ENCODE data around the gene INO80E.

The INO80E gene

GRCh38 chr16:29963021-29963743, 32.9 kb upstream of the INO80E start:
- H3K4me3 ChIP-seq (ENCODE audit: low read length): peak overlapping the region; percentile 73
- H3K4me1 ChIP-seq (ENCODE audit: control insufficient read depth, insufficient read depth, low read length): peaks cover 6% of the 10 kb centered on the region
- no peak overlapping the region for H3K9ac ChIP-seq (ENCODE audit: low read length)
- H3K27me3 ChIP-seq (ENCODE audit: control insufficient read depth, insufficient read depth, low read length): no peaks in the 10 kb centered on the region
- H3K27ac ChIP-seq (ENCODE audit: low read depth, low read length): peak overlapping the region; percentile 80
- peaks cover 4% of the 10 kb centered on the region for H3K36me3 ChIP-seq (ENCODE audit: control insufficient read depth, insufficient read depth, low read length)

DNA sequence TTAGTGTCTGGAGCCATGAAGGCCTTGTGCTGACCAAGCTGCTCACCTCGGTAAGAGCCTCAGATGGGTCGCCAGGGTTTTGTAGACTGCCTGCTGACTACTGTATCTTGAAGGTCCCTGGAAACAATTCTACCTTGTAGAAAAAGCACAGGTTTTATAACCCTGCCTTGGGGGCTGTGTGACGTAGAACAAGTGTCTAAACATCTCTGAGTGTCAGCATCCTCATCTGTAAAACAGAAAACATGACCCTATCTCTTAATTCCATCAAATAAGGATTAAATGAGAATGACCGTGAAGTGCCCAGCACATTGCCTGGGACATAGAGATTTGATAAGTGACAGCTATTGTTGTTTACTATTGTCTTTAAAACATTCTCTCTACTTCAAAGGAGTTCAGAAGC, 27.8 kb upstream of the INO80E start:
- H3K27me3 ChIP-seq (ENCODE audit: control insufficient read depth, insufficient read depth, low read length): no peaks in the 10 kb centered on the region
- no peak overlapping the region for H3K9ac ChIP-seq (ENCODE audit: low read length)
- H3K4me1 ChIP-seq (ENCODE audit: control insufficient read depth, insufficient read depth, low read length): no peaks in the 10 kb centered on the region
- peaks cover 12% of the 10 kb centered on the region for H3K36me3 ChIP-seq (ENCODE audit: control insufficient read depth, insufficient read depth, low read length)
- H3K27ac ChIP-seq (ENCODE audit: low read depth, low read length): no peak overlapping the region
- H3K4me3 ChIP-seq (ENCODE audit: low read length): no peak overlapping the region

- Histone ChIP-seq H3K9ac (ENCODE audit: low read length) (no peak overlapping the region), H3K27me3 (ENCODE audit: control insufficient read depth, insufficient read depth, low read length) (no peaks in the 10 kb centered on the region), H3K4me1 (ENCODE audit: control insufficient read depth, insufficient read depth, low read length) (peaks cover 8% of the 10 kb centered on the region), H3K36me3 (ENCODE audit: control insufficient read depth, insufficient read depth, low read length) (peaks cover 12% of the 10 kb centered on the region), H3K4me3 (ENCODE audit: low read length) (no peak overlapping the region), H3K27ac (ENCODE audit: low read depth, low read length) (no peak overlapping the region)
These were observed 24.7 kb upstream of the INO80E start for GRCh38 chr16:29971304-29971703.

DNA sequence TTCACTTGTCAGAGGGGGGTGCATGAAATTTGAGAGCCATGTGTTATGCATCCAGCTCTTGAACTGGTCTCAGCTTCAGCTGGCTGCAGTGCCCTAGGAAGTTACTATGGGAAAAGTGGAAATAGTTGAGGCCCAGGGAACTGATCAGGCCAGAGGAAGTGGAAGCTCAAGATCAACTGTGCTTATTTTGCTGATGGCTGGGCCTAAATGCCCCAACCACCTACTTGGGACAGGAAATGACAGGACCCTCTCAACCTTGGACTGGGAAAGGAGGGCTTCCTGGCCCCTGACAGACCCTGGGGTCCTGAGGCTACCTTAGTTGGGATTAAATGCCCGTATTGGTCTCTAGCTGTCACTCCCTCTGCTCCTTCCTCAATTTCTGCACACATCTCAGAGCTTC, 23.5 kb upstream of the INO80E start:
- Histone ChIP-seq H3K36me3 (ENCODE audit: control insufficient read depth, insufficient read depth, low read length) (peaks cover 12% of the 10 kb centered on the region), H3K27me3 (ENCODE audit: control insufficient read depth, insufficient read depth, low read length) (no peaks in the 10 kb centered on the region), H3K27ac (ENCODE audit: low read depth, low read length) (no peak overlapping the region), H3K9ac (ENCODE audit: low read length) (no peak overlapping the region), H3K4me3 (ENCODE audit: low read length) (no peak overlapping the region), H3K4me1 (ENCODE audit: control insufficient read depth, insufficient read depth, low read length) (peaks cover 8% of the 10 kb centered on the region)

GRCh38 chr16:29972992-29973383, 23.1 kb upstream of the INO80E start:
- Histone ChIP-seq H3K4me1 (ENCODE audit: control insufficient read depth, insufficient read depth, low read length) (peaks cover 8% of the 10 kb centered on the region), H3K9ac (ENCODE audit: low read length) (no peak overlapping the region), H3K27me3 (ENCODE audit: control insufficient read depth, insufficient read depth, low read length) (no peaks in the 10 kb centered on the region), H3K27ac (ENCODE audit: low read depth, low read length) (no peak overlapping the region), H3K4me3 (ENCODE audit: low read length) (peak overlapping the region; percentile 29), H3K36me3 (ENCODE audit: control insufficient read depth, insufficient read depth, low read length) (peaks cover 13% of the 10 kb centered on the region)

DNA sequence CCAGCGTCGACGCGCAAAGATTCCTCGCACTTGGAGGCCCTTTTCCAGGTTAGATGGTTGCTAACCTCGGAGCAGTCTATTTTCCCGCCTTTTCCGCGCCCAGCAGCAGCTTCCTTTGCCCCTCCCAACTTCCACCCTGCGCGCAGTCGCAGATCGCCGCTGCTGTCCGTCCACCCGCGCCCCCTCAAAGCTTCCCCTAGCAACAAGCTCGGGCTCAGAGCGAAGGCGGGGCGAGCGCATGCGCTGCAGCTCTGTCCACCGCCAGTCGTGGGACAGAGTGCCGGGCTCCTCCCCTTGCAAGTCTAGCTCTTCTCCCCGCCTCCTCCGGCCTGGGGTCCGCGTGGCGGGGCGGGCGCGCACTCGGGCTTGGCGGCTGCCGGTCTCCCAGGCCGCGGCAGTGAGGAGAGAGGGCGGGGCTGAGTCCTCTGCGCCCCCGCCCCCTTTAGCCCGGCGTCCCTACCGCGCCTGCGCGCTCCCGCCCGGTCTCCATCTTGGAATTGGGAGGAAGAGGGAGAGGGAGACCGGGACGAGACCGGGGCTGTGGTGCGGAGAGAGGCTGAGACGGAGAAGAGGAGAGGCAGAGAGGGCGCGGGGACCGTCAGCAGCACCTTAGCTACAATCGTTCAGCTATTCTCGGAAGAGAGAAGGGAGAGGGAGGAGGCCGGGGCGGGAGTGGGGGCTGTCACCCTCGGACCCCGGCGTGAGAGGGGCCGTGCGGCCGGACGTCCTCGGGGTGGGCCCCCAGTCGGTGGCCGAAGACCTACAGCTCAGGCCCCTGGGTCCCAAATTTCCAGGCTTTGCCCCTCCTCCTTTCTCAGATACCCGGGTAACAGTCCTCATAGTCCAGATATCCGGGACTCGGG, 22.4 kb upstream of the INO80E start, which contains the start of gene TAOK2:
TSS of gene TAOK2 (plus strand) at position 485 of the 863 bp plus-strand sequence. CDS start 3,905 bp downstream, outside the sequence.
- H3K27ac ChIP-seq (ENCODE audit: low read depth, low read length): peak within 1 kb of the TSS; percentile 90
- peak within 1 kb of the TSS; percentile 72 for H3K9ac ChIP-seq (ENCODE audit: low read length)
- peaks cover 8% of the 10 kb centered on the region for H3K4me1 ChIP-seq (ENCODE audit: control insufficient read depth, insufficient read depth, low read length)
- H3K36me3 ChIP-seq (ENCODE audit: control insufficient read depth, insufficient read depth, low read length): peaks cover 15% of the 10 kb centered on the region
- H3K27me3 ChIP-seq (ENCODE audit: control insufficient read depth, insufficient read depth, low read length): no peaks in the 10 kb centered on the region
- H3K4me3 ChIP-seq (ENCODE audit: low read length): peak within 1 kb of the TSS; percentile 98

- peak overlapping the region; percentile 90 for H3K27ac ChIP-seq (ENCODE audit: low read depth, low read length)
- peaks cover 8% of the 10 kb centered on the region for H3K4me1 ChIP-seq (ENCODE audit: control insufficient read depth, insufficient read depth, low read length)
- peak overlapping the region; percentile 98 for H3K4me3 ChIP-seq (ENCODE audit: low read length)
- peak overlapping the region; percentile 72 for H3K9ac ChIP-seq (ENCODE audit: low read length)
- H3K36me3 ChIP-seq (ENCODE audit: control insufficient read depth, insufficient read depth, low read length): peaks cover 20% of the 10 kb centered on the region
- H3K27me3 ChIP-seq (ENCODE audit: control insufficient read depth, insufficient read depth, low read length): no peaks in the 10 kb centered on the region
These were observed 21.5 kb upstream of the INO80E start for GRCh38 chr16:29974291-29975133.

DNA sequence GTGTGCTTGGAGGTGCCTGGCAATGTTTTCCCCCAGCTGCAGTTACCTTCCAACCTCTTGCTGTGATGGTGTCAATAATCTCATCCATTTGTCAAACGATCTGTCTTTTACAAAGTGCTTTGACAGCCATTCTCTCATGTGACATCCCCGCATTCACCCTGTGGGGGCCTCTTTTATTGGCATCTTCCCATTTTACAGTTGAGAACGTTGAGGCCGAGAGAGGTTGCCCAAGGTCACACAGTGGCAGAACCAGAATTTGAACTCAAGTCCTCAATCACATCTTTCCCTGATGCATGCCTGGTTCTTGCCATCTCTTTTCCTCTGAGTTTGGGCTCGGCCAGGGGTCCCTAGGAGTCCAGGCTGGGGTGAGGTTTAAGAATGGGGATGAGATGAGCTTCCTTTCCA, 20.9 kb upstream of the INO80E start:
- Histone ChIP-seq H3K27ac (ENCODE audit: low read depth, low read length) (no peak overlapping the region), H3K27me3 (ENCODE audit: control insufficient read depth, insufficient read depth, low read length) (no peaks in the 10 kb centered on the region), H3K4me3 (ENCODE audit: low read length) (peak overlapping the region; percentile 98), H3K4me1 (ENCODE audit: control insufficient read depth, insufficient read depth, low read length) (peaks cover 8% of the 10 kb centered on the region), H3K9ac (ENCODE audit: low read length) (no peak overlapping the region), H3K36me3 (ENCODE audit: control insufficient read depth, insufficient read depth, low read length) (peaks cover 26% of the 10 kb centered on the region)

DNA sequence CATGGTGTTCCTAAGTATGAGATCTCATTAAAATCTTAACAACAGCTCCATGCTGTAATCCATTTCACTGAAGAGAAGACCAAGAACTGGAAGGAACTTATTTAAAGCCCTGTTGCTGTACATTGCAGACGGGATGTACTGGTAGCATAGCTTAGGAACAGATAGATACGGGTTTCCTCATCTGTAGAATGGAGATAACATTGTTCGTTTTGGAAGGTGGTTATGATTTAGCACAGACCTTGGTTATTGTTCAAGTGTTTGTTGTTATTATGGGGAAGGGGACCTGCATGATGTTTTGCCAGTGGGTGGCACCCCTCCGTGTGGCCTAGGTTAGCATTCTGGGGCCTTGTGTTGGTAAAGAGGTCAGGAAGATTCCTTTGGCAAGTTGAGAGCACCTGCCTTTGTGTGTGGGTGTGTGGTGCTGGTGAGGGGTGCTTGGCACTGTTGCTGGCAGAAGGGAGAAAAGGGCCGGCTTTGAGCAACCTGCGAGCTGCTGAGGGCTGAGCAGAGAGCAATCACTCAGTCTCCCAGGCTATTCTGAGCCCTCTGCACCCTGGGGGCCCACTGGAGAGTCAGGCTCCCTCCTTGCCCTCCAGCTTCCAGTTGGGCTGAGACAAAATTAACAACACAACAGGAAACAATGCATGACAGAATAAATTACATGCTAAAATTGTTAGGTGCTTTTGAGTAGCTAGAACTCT, 20.1 kb upstream of the INO80E start:
- H3K27ac ChIP-seq (ENCODE audit: low read depth, low read length): no peak overlapping the region
- peaks cover 29% of the 10 kb centered on the region for H3K36me3 ChIP-seq (ENCODE audit: control insufficient read depth, insufficient read depth, low read length)
- H3K4me1 ChIP-seq (ENCODE audit: control insufficient read depth, insufficient read depth, low read length): peaks cover 8% of the 10 kb centered on the region
- H3K27me3 ChIP-seq (ENCODE audit: control insufficient read depth, insufficient read depth, low read length): no peaks in the 10 kb centered on the region
- H3K4me3 ChIP-seq (ENCODE audit: low read length): peak overlapping the region; percentile 98
- no peak overlapping the region for H3K9ac ChIP-seq (ENCODE audit: low read length)

- Histone ChIP-seq H3K9ac (ENCODE audit: low read length) (no peak overlapping the region), H3K4me3 (ENCODE audit: low read length) (no peak overlapping the region), H3K4me1 (ENCODE audit: control insufficient read depth, insufficient read depth, low read length) (peaks cover 8% of the 10 kb centered on the region), H3K27ac (ENCODE audit: low read depth, low read length) (no peak overlapping the region), H3K27me3 (ENCODE audit: control insufficient read depth, insufficient read depth, low read length) (no peaks in the 10 kb centered on the region), H3K36me3 (ENCODE audit: control insufficient read depth, insufficient read depth, low read length) (peaks cover 33% of the 10 kb centered on the region)
These were observed 18.8 kb upstream of the INO80E start for GRCh38 chr16:29977063-29977825.

- Histone ChIP-seq H3K4me3 (ENCODE audit: low read length) (no peak overlapping the region), H3K27me3 (ENCODE audit: control insufficient read depth, insufficient read depth, low read length) (no peaks in the 10 kb centered on the region), H3K27ac (ENCODE audit: low read depth, low read length) (no peak overlapping the region), H3K4me1 (ENCODE audit: control insufficient read depth, insufficient read depth, low read length) (peaks cover 8% of the 10 kb centered on the region), H3K9ac (ENCODE audit: low read length) (no peak overlapping the region), H3K36me3 (ENCODE audit: control insufficient read depth, insufficient read depth, low read length) (peaks cover 41% of the 10 kb centered on the region)
These were observed 18.0 kb upstream of the INO80E start for GRCh38 chr16:29978081-29978480.
